Mucosa of gallbladder (tissue), 1 donor: ENCODE data around the gene CHMP2A. TPM values are rescaled to one million over a fixed set of nuclear protein-coding genes. Genes with fewer than 3 reads are reported as not detected.

Source experiments
- DNase-seq: peaks from one replicate; pipeline ENCODE4 v3.0.0-alpha.2; 2020; ENCODE audit warnings: low spot score
- total RNA-seq: library from RNA; stranded (reverse); gene quantifications from one replicate; pipeline ENCODE4 v1.2.1, GENCODE V29; 2021
- donor health status: DM: no; HTN: no; CAD: no.

Gene CHMP2A
- total RNA-seq, 1 donor from 2014 or later = 154 TPM

GRCh38 chr19:58538257-58539168 lies 16.4 kb downstream of the CHMP2A start:
- DNase-seq = no peak

GRCh38 chr19:58536852-58537798 lies 17.8 kb downstream of the CHMP2A start:
- no peak for DNase-seq

GRCh38 chr19:58535857-58536256 lies 19.0 kb downstream of the CHMP2A start:
- DNase-seq = no peak

- no peak for DNase-seq
These were observed 23.7 kb downstream of the CHMP2A start for GRCh38 chr19:58531034-58531840.

- no peak for DNase-seq
These were observed 25.5 kb downstream of the CHMP2A start for GRCh38 chr19:58529405-58529804.

- no peak for DNase-seq
These were observed 32.2 kb downstream of the CHMP2A start for GRCh38 chr19:58522709-58523108.

GRCh38 chr19:58521651-58522050 lies 33.3 kb downstream of the CHMP2A start:
- no peak for DNase-seq

GRCh38 chr19:58520257-58520599 lies 34.7 kb downstream of the CHMP2A start:
- no peak for DNase-seq

- peak; percentile 94 for DNase-seq
These were observed 35.3 kb downstream of the CHMP2A start, which contains the start of gene ZBTB45 for GRCh38 chr19:58519355-58520256. ZBTB45 (minus strand) TSS chr19:58519810; CDS start chr19:58517673, 2,137 bp downstream.

- peak; percentile 65 for DNase-seq
These were observed 35.9 kb downstream of the CHMP2A start for GRCh38 chr19:58519087-58519354.

GRCh38 chr19:58518256-58519086 lies 36.4 kb downstream of the CHMP2A start:
- no peak for DNase-seq

- no peak for DNase-seq
These were observed 37.7 kb downstream of the CHMP2A start for GRCh38 chr19:58516964-58517833.

- no peak for DNase-seq
These were observed 38.6 kb downstream of the CHMP2A start for GRCh38 chr19:58516246-58516836.

GRCh38 chr19:58515259-58515658 lies 39.6 kb downstream of the CHMP2A start:
- no peak for DNase-seq

- DNase-seq = no peak
These were observed 40.3 kb downstream of the CHMP2A start for GRCh38 chr19:58514564-58515022.

- DNase-seq = peak; percentile 92
These were observed 41.0 kb downstream of the CHMP2A start for GRCh38 chr19:58513694-58514563.

- DNase-seq = no peak
These were observed 41.7 kb downstream of the CHMP2A start for GRCh38 chr19:58513213-58513693.
